Effector memory CD4-positive, alpha-beta T cell (primary cell): Measurements from ENCODE around the gene POLR2L.

Source experiments
- DNase-seq, 3 donors: peaks; one replicate each; pipeline ENCODE4 v3.0.0-alpha.2; 2020
- H3K27ac ChIP-seq: 2 replicates; pipeline ENCODE4 v1.7.0; 2013; ENCODE audit warnings: mild to moderate bottlenecking, low read length, moderate library complexity; ENCODE audit not compliant: insufficient read depth, poor library complexity, severe bottlenecking
- H3K27me3 ChIP-seq: replicated peaks from 2 replicates; pipeline ENCODE4 v1.7.0; 2013; ENCODE audit warnings: mild to moderate bottlenecking, low read length; ENCODE audit not compliant: insufficient read depth, control insufficient read depth, poor library complexity, severe bottlenecking
- H3K36me3 ChIP-seq: 2 replicates; pipeline ENCODE4 v1.7.0; 2013; ENCODE audit warnings: mild to moderate bottlenecking, low read length, moderate library complexity; ENCODE audit not compliant: control insufficient read depth, insufficient read depth
- H3K4me1 ChIP-seq: 2 replicates; pipeline ENCODE4 v1.7.0; 2013; ENCODE audit warnings: low read length, mild to moderate bottlenecking; ENCODE audit not compliant: control insufficient read depth, insufficient read depth, poor library complexity, severe bottlenecking
- H3K4me3 ChIP-seq: 2 replicates; pipeline ENCODE4 v1.7.0; 2013; ENCODE audit warnings: low read length, low read depth, mild to moderate bottlenecking; ENCODE audit not compliant: insufficient read depth, poor library complexity, severe bottlenecking
- H3K9me3 ChIP-seq: 2 replicates; pipeline ENCODE4 v1.7.0; 2013; ENCODE audit warnings: mild to moderate bottlenecking, low read length, moderate library complexity; ENCODE audit not compliant: control insufficient read depth

Gene POLR2L

GRCh38 chr11:869399-870126, 27.2 kb upstream of the POLR2L start:
- DNase-seq: no peak
- Histone ChIP-seq H3K27me3 (no peaks in the 10 kb centered on the region), H3K4me1 (no peaks in the 10 kb centered on the region), H3K36me3 (no peaks in the 10 kb centered on the region), H3K27ac (no peak overlapping the region), H3K9me3 (no peaks in the 10 kb centered on the region), H3K4me3 (no peak overlapping the region)

GRCh38 chr11:868802-869201, 26.5 kb upstream of the POLR2L start:
- Histone ChIP-seq H3K27me3 (no peaks in the 10 kb centered on the region), H3K4me1 (no peaks in the 10 kb centered on the region), H3K27ac (no peak overlapping the region), H3K9me3 (no peaks in the 10 kb centered on the region), H3K36me3 (no peaks in the 10 kb centered on the region), H3K4me3 (no peak overlapping the region)
- DNase-seq: no peak

- H3K36me3 ChIP-seq: no peaks in the 10 kb centered on the region
- no peaks in the 10 kb centered on the region for H3K9me3 ChIP-seq
- no peak for DNase-seq
- no peak overlapping the region for H3K27ac ChIP-seq
- no peak overlapping the region for H3K4me3 ChIP-seq
- H3K4me1 ChIP-seq: no peaks in the 10 kb centered on the region
- no peaks in the 10 kb centered on the region for H3K27me3 ChIP-seq
These were observed 26.1 kb upstream of the POLR2L start for GRCh38 chr11:868394-868793.

- Histone ChIP-seq H3K4me1 (no peaks in the 10 kb centered on the region), H3K9me3 (no peaks in the 10 kb centered on the region), H3K4me3 (no peak overlapping the region), H3K27ac (no peak overlapping the region), H3K36me3 (no peaks in the 10 kb centered on the region), H3K27me3 (no peaks in the 10 kb centered on the region)
- no peak for DNase-seq
These were observed 25.6 kb upstream of the POLR2L start for GRCh38 chr11:867856-868358.

GRCh38 chr11:866481-866880, 24.2 kb upstream of the POLR2L start:
- H3K9me3 ChIP-seq: no peaks in the 10 kb centered on the region
- H3K4me3 ChIP-seq: no peak overlapping the region
- no peak overlapping the region for H3K27ac ChIP-seq
- no peaks in the 10 kb centered on the region for H3K4me1 ChIP-seq
- H3K27me3 ChIP-seq: no peaks in the 10 kb centered on the region
- no peak for DNase-seq
- no peaks in the 10 kb centered on the region for H3K36me3 ChIP-seq

GRCh38 chr11:865462-866430, 23.4 kb upstream of the POLR2L start:
- H3K27ac ChIP-seq: no peak overlapping the region
- no peaks in the 10 kb centered on the region for H3K36me3 ChIP-seq
- no peaks in the 10 kb centered on the region for H3K27me3 ChIP-seq
- H3K9me3 ChIP-seq: no peaks in the 10 kb centered on the region
- DNase-seq: no peak
- no peak overlapping the region for H3K4me3 ChIP-seq
- H3K4me1 ChIP-seq: no peaks in the 10 kb centered on the region

GRCh38 chr11:864898-865297, 22.6 kb upstream of the POLR2L start:
- Histone ChIP-seq H3K4me1 (no peaks in the 10 kb centered on the region), H3K36me3 (no peaks in the 10 kb centered on the region), H3K27me3 (no peaks in the 10 kb centered on the region), H3K9me3 (no peaks in the 10 kb centered on the region), H3K27ac (no peak overlapping the region), H3K4me3 (no peak overlapping the region)
- DNase-seq: no peak

GRCh38 chr11:863910-864827, 21.8 kb upstream of the POLR2L start:
- no peaks in the 10 kb centered on the region for H3K4me1 ChIP-seq
- H3K27me3 ChIP-seq: no peaks in the 10 kb centered on the region
- H3K36me3 ChIP-seq: no peaks in the 10 kb centered on the region
- DNase-seq: no peak
- H3K9me3 ChIP-seq: no peaks in the 10 kb centered on the region
- no peak overlapping the region for H3K4me3 ChIP-seq
- no peak overlapping the region for H3K27ac ChIP-seq

- Histone ChIP-seq H3K4me3 (no peak overlapping the region), H3K27me3 (no peaks in the 10 kb centered on the region), H3K9me3 (no peaks in the 10 kb centered on the region), H3K27ac (no peak overlapping the region), H3K4me1 (no peaks in the 10 kb centered on the region), H3K36me3 (no peaks in the 10 kb centered on the region)
- no peak for DNase-seq
These were observed 20.9 kb upstream of the POLR2L start for GRCh38 chr11:863023-863909.
